Activated CD4-positive, alpha-beta memory T cell treated with anti-CD3 and anti-CD28 coated beads, Interleukin-2, amount 10 ng/mL, durations not matched to agents 7 days and 5 days (primary cell): Measurements from ENCODE around the gene TM4SF20. TPM values are rescaled to one million over a fixed set of nuclear protein-coding genes. Genes with fewer than 3 reads are reported as not detected.
"Not testable (repeated sequence)": the region's sequence is repeated elsewhere in the genome, so short reads cannot be mapped to it uniquely, and the experiment has no call there.

Experiments used
- CTCF ChIA-PET: fragments of 350-600 bp; sonication (Branson Sonifier 250); formaldehyde crosslinking; loops from one replicate; lab custom pipeline; 2021; ENCODE audit warnings: antibody characterized with exemption, inconsistent platforms; lab: Charles Lee
- POLR2A ChIA-PET: fragments of 350-600 bp; sonication (Branson Sonifier 250); formaldehyde crosslinking; loops from one replicate; lab custom pipeline; 2021; ENCODE audit warnings: antibody characterized with exemption; lab: Charles Lee
- DNase-seq: peaks from one replicate; pipeline ENCODE4 v3.0.0-alpha.2; 2020
- H3K27ac Mint-ChIP-seq: one replicate; pipeline ENCODE4 v1.8.0; 2021; ENCODE audit warnings: mild to moderate bottlenecking, mixed read lengths
- H3K27me3 Mint-ChIP-seq: one replicate; pipeline ENCODE4 v1.8.0; 2021; ENCODE audit warnings: mixed read lengths
- H3K36me3 Mint-ChIP-seq: one replicate; pipeline ENCODE4 v1.8.0; 2021; ENCODE audit warnings: low read depth, mixed read lengths
- H3K4me1 Mint-ChIP-seq: one replicate; pipeline ENCODE4 v1.8.0; 2021; ENCODE audit warnings: mixed read lengths
- H3K4me3 Mint-ChIP-seq: one replicate; pipeline ENCODE4 v1.8.0; 2021; ENCODE audit warnings: mild to moderate bottlenecking, mixed read lengths
- H3K9me3 Mint-ChIP-seq: one replicate; pipeline ENCODE4 v1.8.0; 2021; ENCODE audit warnings: mixed read lengths
- total RNA-seq, 2 experiments: library from RNA; stranded (reverse); gene quantifications; one replicate each; pipeline ENCODE4 v1.2.3, GENCODE V29; 2021

TM4SF20 gene
- total RNA-seq, 2 experiments from 2014 or later: not detected

GRCh38 chr2:227370791-227371312 lies 8.3 kb downstream of the TM4SF20 start:
- Mint-ChIP-seq H3K27ac (no peak overlapping the region), H3K4me3 (no peak overlapping the region)

GRCh38 chr2:227370092-227370491 lies 9.0 kb downstream of the TM4SF20 start:
- no peak overlapping the region for H3K27ac Mint-ChIP-seq
- no peak overlapping the region for H3K4me3 Mint-ChIP-seq
- H3K36me3 Mint-ChIP-seq: no peaks in the 10 kb centered on the region
- peaks cover 5% of the 10 kb centered on the region for H3K4me1 Mint-ChIP-seq
- no peaks in the 10 kb centered on the region for H3K9me3 Mint-ChIP-seq
- no peak for DNase-seq
- CTCF ChIA-PET: no interaction called here
- POLR2A ChIA-PET: no interaction called here
- no peaks in the 10 kb centered on the region for H3K27me3 Mint-ChIP-seq

More at GRCh38 chr2:227370791-227371312, 8.3 kb downstream of the TM4SF20 start:
- no peak for DNase-seq
- H3K36me3 Mint-ChIP-seq: no peaks in the 10 kb centered on the region
- H3K9me3 Mint-ChIP-seq: no peaks in the 10 kb centered on the region
- H3K27me3 Mint-ChIP-seq: no peaks in the 10 kb centered on the region
- H3K4me1 Mint-ChIP-seq: peaks cover 5% of the 10 kb centered on the region
- POLR2A ChIA-PET: no interaction called here
- CTCF ChIA-PET: no interaction called here

- Mint-ChIP-seq H3K4me1 (no peaks in the 10 kb centered on the region), H3K27me3 (no peaks in the 10 kb centered on the region), H3K36me3 (no peaks in the 10 kb centered on the region), H3K9me3 (no peaks in the 10 kb centered on the region), H3K4me3 (no peak overlapping the region), H3K27ac (no peak overlapping the region)
- ChIA-PET POLR2A (no interaction called here), CTCF (no interaction called here)
- no peak for DNase-seq
These were observed 10.5 kb downstream of the TM4SF20 start for GRCh38 chr2:227368574-227368973.

GRCh38 chr2:227367427-227367795 lies 11.7 kb downstream of the TM4SF20 start:
- no peak overlapping the region for H3K27ac Mint-ChIP-seq
- H3K4me1 Mint-ChIP-seq: no peaks in the 10 kb centered on the region
- H3K9me3 Mint-ChIP-seq: no peaks in the 10 kb centered on the region
- DNase-seq: no peak
- no peak overlapping the region for H3K4me3 Mint-ChIP-seq
- ChIA-PET CTCF (interaction anchor here (0.8 to 0.9 kb wide), 2 partner anchors 10 to 29 kb away, joined by 3 read pairs; no protein-coding TSS in a partner anchor), POLR2A (no interaction called here)
- no peaks in the 10 kb centered on the region for H3K36me3 Mint-ChIP-seq
- no peaks in the 10 kb centered on the region for H3K27me3 Mint-ChIP-seq

- no peak for DNase-seq
- ChIA-PET POLR2A (no interaction called here), CTCF (interaction anchor here (0.8 to 0.9 kb wide), 2 partner anchors 10 to 29 kb away, joined by 3 read pairs; no protein-coding TSS in a partner anchor)
- H3K27ac Mint-ChIP-seq: no peak overlapping the region
- H3K36me3 Mint-ChIP-seq: no peaks in the 10 kb centered on the region
- H3K4me3 Mint-ChIP-seq: no peak overlapping the region
- H3K27me3 Mint-ChIP-seq: no peaks in the 10 kb centered on the region
- H3K9me3 Mint-ChIP-seq: no peaks in the 10 kb centered on the region
- no peaks in the 10 kb centered on the region for H3K4me1 Mint-ChIP-seq
These were observed 12.2 kb downstream of the TM4SF20 start for GRCh38 chr2:227366769-227367426.

GRCh38 chr2:227365833-227366232 lies 13.3 kb downstream of the TM4SF20 start:
- POLR2A ChIA-PET: no interaction called here
- no peaks in the 10 kb centered on the region for H3K36me3 Mint-ChIP-seq
- no peak overlapping the region for H3K4me3 Mint-ChIP-seq
- no peak for DNase-seq
- H3K9me3 Mint-ChIP-seq: no peaks in the 10 kb centered on the region
- CTCF ChIA-PET: no interaction called here
- H3K27ac Mint-ChIP-seq: no peak overlapping the region
- no peaks in the 10 kb centered on the region for H3K4me1 Mint-ChIP-seq
- H3K27me3 Mint-ChIP-seq: no peaks in the 10 kb centered on the region

GRCh38 chr2:227364585-227365263 lies 14.4 kb downstream of the TM4SF20 start:
- DNase-seq, H3K4me3 Mint-ChIP-seq, H3K36me3 Mint-ChIP-seq, H3K9me3 Mint-ChIP-seq, H3K27me3 Mint-ChIP-seq, POLR2A ChIA-PET, H3K27ac Mint-ChIP-seq, H3K4me1 Mint-ChIP-seq: not testable (repeated sequence)
- CTCF ChIA-PET: interaction anchor here (1.0 kb wide), 1 partner anchor 15 kb away, joined by 3 read pairs; no protein-coding TSS in a partner anchor

- POLR2A ChIA-PET: no interaction called here
- Mint-ChIP-seq H3K4me3 (no peak overlapping the region), H3K27ac (no peak overlapping the region), H3K4me1 (no peaks in the 10 kb centered on the region), H3K27me3 (no peaks in the 10 kb centered on the region), H3K36me3 (peaks cover 14% of the 10 kb centered on the region), H3K9me3 (no peaks in the 10 kb centered on the region)
- no peak for DNase-seq
- CTCF ChIA-PET: interaction anchor here (1.0 kb wide), 1 partner anchor 14 kb away, joined by 3 read pairs; no protein-coding TSS in a partner anchor
These were observed 15.3 kb downstream of the TM4SF20 start for GRCh38 chr2:227363756-227364155.

- H3K4me1 Mint-ChIP-seq: no peaks in the 10 kb centered on the region
- POLR2A ChIA-PET: no interaction called here
These were observed 18.8 kb downstream of the TM4SF20 start for GRCh38 chr2:227360351-227360750.

GRCh38 chr2:227351639-227352038 lies 27.5 kb downstream of the TM4SF20 start:
- Mint-ChIP-seq H3K27me3 (no peaks in the 10 kb centered on the region), H3K36me3 (peaks cover 13% of the 10 kb centered on the region), H3K9me3 (no peaks in the 10 kb centered on the region), H3K4me3 (no peak overlapping the region), H3K4me1 (peaks cover 3% of the 10 kb centered on the region), H3K27ac (no peak overlapping the region)
- POLR2A ChIA-PET: no interaction called here
- CTCF ChIA-PET: interaction anchor here (0.7 to 0.9 kb wide), 2 partner anchors 113 to 415 kb away, joined by 3 read pairs; no protein-coding TSS in a partner anchor
- DNase-seq: no peak

More at GRCh38 chr2:227360351-227360750, 18.8 kb downstream of the TM4SF20 start:
- H3K36me3 Mint-ChIP-seq: peaks cover 27% of the 10 kb centered on the region
- DNase-seq: no peak
- CTCF ChIA-PET: no interaction called here
- no peaks in the 10 kb centered on the region for H3K27me3 Mint-ChIP-seq
- H3K9me3 Mint-ChIP-seq: no peaks in the 10 kb centered on the region
- H3K4me3 Mint-ChIP-seq: no peak overlapping the region
- no peak overlapping the region for H3K27ac Mint-ChIP-seq

- no peaks in the 10 kb centered on the region for H3K27me3 Mint-ChIP-seq
- POLR2A ChIA-PET: no interaction called here
- peaks cover 16% of the 10 kb centered on the region for H3K36me3 Mint-ChIP-seq
- DNase-seq: no peak
- no peaks in the 10 kb centered on the region for H3K9me3 Mint-ChIP-seq
- no peak overlapping the region for H3K4me3 Mint-ChIP-seq
- H3K27ac Mint-ChIP-seq: no peak overlapping the region
- H3K4me1 Mint-ChIP-seq: peaks cover 3% of the 10 kb centered on the region
- CTCF ChIA-PET: no interaction called here
These were observed 29.0 kb downstream of the TM4SF20 start for GRCh38 chr2:227349989-227350612.

- peaks cover 3% of the 10 kb centered on the region for H3K4me1 Mint-ChIP-seq
- peaks cover 19% of the 10 kb centered on the region for H3K36me3 Mint-ChIP-seq
- H3K4me3 Mint-ChIP-seq: no peak overlapping the region
- no peak overlapping the region for H3K27ac Mint-ChIP-seq
- H3K27me3 Mint-ChIP-seq: no peaks in the 10 kb centered on the region
- no peaks in the 10 kb centered on the region for H3K9me3 Mint-ChIP-seq
- no peak for DNase-seq
- POLR2A ChIA-PET: no interaction called here
- CTCF ChIA-PET: interaction anchor here (1.1 kb wide), 1 partner anchor 418 kb away, joined by 3 read pairs; no protein-coding TSS in a partner anchor
These were observed 30.8 kb downstream of the TM4SF20 start for GRCh38 chr2:227348324-227348723.

- CTCF ChIA-PET: interaction anchor here (1.1 kb wide), 1 partner anchor 419 kb away, joined by 3 read pairs; no protein-coding TSS in a partner anchor
- Mint-ChIP-seq H3K4me3 (no peak overlapping the region), H3K4me1 (peaks cover 3% of the 10 kb centered on the region), H3K27me3 (no peaks in the 10 kb centered on the region), H3K9me3 (no peaks in the 10 kb centered on the region), H3K36me3 (peaks cover 18% of the 10 kb centered on the region), H3K27ac (no peak overlapping the region)
- POLR2A ChIA-PET: no interaction called here
- no peak for DNase-seq
These were observed 32.0 kb downstream of the TM4SF20 start for GRCh38 chr2:227347117-227347516.
